ENCODE data around the gene SERTAD4.

DNA sequence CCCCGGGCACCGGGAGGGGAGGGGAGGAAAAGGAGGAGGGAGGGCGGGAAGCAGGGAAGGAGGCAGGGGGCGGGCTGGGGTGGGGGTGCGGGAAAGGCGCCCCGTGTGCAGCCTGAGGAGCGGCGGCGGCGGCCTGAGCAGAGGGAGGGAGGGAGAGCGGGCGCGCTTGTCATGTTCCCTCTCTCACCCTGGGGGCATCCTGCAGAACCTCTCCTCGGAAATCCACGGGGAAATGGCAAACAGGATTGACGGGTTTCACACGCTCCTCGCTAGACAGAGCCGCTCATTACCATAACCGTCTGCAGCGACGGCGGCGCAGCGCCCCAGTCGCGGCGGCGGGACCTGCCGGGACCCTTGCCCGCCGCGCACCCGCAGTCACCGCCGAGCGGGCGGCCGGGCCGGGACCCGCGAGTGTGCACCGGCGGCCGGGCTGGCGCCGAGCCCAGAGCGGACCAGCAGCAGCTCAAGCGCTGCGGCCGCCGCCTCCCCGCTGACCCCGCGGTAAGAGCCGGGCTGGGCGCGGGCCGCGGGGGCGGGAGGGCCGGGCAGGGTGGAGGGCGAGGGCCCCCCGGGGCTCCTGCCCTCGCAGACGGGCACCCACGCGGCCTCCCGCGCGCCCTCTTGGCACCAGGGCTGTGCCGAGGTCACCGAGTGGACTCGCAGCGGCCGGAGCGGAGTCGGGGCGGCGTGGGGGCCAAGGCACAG is at the start of gene SERTAD4:
- no peak for TF ChIP-seq POLR2A (IDR thresholded peaks at IDR 0.05)
- TF ChIP-seq POLR2AphosphoS5 (IDR thresholded peaks at IDR 0.05): peak in 1 of 3 donors; percentile 17
